Stimulated activated CD4-positive, alpha-beta T cell treated with anti-CD3 and anti-CD28 coated beads, Interleukin-15, amount 100 ng/mL, for 48 hours (primary cell): ENCODE measurements around the gene HOXC11.
A peak's percentile ranks its signal among the peaks of the same experiment; 100 is the strongest.

ENCODE experiments used
- DNase-seq, 2 donors: peaks; one replicate each; pipeline ENCODE4 v3.0.0-alpha.2; 2020; ENCODE audit warnings: low read depth in 2 of 2

The HOXC11 gene

GRCh38 chr12:53972722-53973235, at the start of gene HOXC11:
Gene HOXC11 (plus strand): TSS chr12:53973126. CDS start chr12:53973242, 116 bp downstream.
- DNase-seq, result no peak

GRCh38 chr12:53924521-53925405, 48.2 kb upstream of the HOXC11 start:
- no peak for DNase-seq

- no peak for DNase-seq
Measured at GRCh38 chr12:53927220-53928029, 45.5 kb upstream of the HOXC11 start.

GRCh38 chr12:53928054-53928835, 44.7 kb upstream of the HOXC11 start:
- no peak for DNase-seq

GRCh38 chr12:53929527-53929926, 43.4 kb upstream of the HOXC11 start:
- no peak for DNase-seq

- no peak for DNase-seq
Measured at GRCh38 chr12:53930591-53931255, 42.2 kb upstream of the HOXC11 start.

- no peak for DNase-seq
Measured at GRCh38 chr12:53931844-53932581, 40.9 kb upstream of the HOXC11 start.

- no peak for DNase-seq
Measured at GRCh38 chr12:53932915-53933314, 40.0 kb upstream of the HOXC11 start.

- no peak for DNase-seq
Measured at GRCh38 chr12:53935383-53936341, 37.3 kb upstream of the HOXC11 start.

- no peak for DNase-seq
Measured at GRCh38 chr12:53937099-53937498, 35.8 kb upstream of the HOXC11 start.

- no peak for DNase-seq
Measured at GRCh38 chr12:53937596-53938325, 35.2 kb upstream of the HOXC11 start.

GRCh38 chr12:53938326-53939140, 34.4 kb upstream of the HOXC11 start, which contains the start of gene HOXC13:
Gene HOXC13 (plus strand): TSS chr12:53938831. CDS start chr12:53938907, 76 bp downstream.
- peak; percentile 35 to 48 for DNase-seq

- DNase-seq, result no peak
Measured at GRCh38 chr12:53939141-53940108, 33.5 kb upstream of the HOXC11 start.

- no peak for DNase-seq
Measured at GRCh38 chr12:53940443-53941014, 32.4 kb upstream of the HOXC11 start.

GRCh38 chr12:53941187-53941586, 31.7 kb upstream of the HOXC11 start:
- no peak for DNase-seq

- DNase-seq, result no peak
Measured at GRCh38 chr12:53941750-53942149, 31.2 kb upstream of the HOXC11 start.
